Kidney (tissue), 14 donors: ENCODE data around the gene OTOF. TPM values are rescaled to one million over a fixed set of nuclear protein-coding genes. Genes with fewer than 3 reads are reported as not detected.

Source experiments
- DNase-seq, 5 donors: peaks; one replicate each; pipeline ENCODE4 v3.0.0-alpha.2; 2013 to 2020
- FAIRE-seq: peaks from 2 replicates; lab custom pipeline; 2012; peaks lifted over from hg19 to GRCh38; lab: Jason Lieb, UNC
- H3K27ac ChIP-seq, 2 donors: one replicate each; pipeline ENCODE4 v1.7.0; 2013; ENCODE audit warnings: low read depth in 2 of 2, low read length in 2 of 2, inconsistent platforms in 1 of 2
- H3K27me3 ChIP-seq: one replicate; pipeline ENCODE4 v1.7.1; 2013; ENCODE audit warnings: low read length, inconsistent platforms; ENCODE audit not compliant: control insufficient read depth, insufficient read depth
- H3K36me3 ChIP-seq, 3 donors: one replicate each; pipeline versions ENCODE4 v1.7.0 to v1.7.1; 2013; ENCODE audit warnings: low read length in 3 of 3, control low read depth in 1 of 3, inconsistent platforms in 1 of 3; ENCODE audit not compliant: insufficient read depth in 3 of 3, control insufficient read depth in 2 of 3
- H3K4me1 ChIP-seq, 3 donors: one replicate each; pipeline versions ENCODE4 v1.7.0 to v1.7.1; 2013; ENCODE audit warnings: low read length in 3 of 3, inconsistent platforms in 1 of 3, low read depth in 1 of 3; ENCODE audit not compliant: control insufficient read depth in 2 of 3, insufficient read depth in 2 of 3
- H3K4me3 ChIP-seq, 3 donors: one replicate each; pipeline versions ENCODE4 v1.7.0 to v1.8.1; 2013; ENCODE audit warnings: low read length in 3 of 3, control low read depth in 1 of 3, inconsistent platforms in 1 of 3
- H3K9ac ChIP-seq, 3 donors: one replicate each; pipeline versions ENCODE4 v1.7.0 to v1.7.1; 2013; ENCODE audit warnings: low read length in 3 of 3, control low read depth in 1 of 3, inconsistent platforms in 1 of 3
- H3K9me3 ChIP-seq, 3 donors: one replicate each; pipeline versions ENCODE4 v1.7.0 to v1.7.1; 2013; ENCODE audit warnings: low read length in 3 of 3, control low read depth in 1 of 3, inconsistent platforms in 1 of 3; ENCODE audit not compliant: control insufficient read depth in 2 of 3, insufficient read depth in 1 of 3
- CTCF ChIP-seq: IDR thresholded peaks from 3 replicates; pipeline ENCODE4 v1.5.1; 2012; ENCODE audit warnings: mild to moderate bottlenecking, moderate library complexity, borderline replicate concordance; ENCODE audit not compliant: insufficient read depth; ENCODE audit errors: extremely low read depth
- intact Hi-C: fragments of 100-400 bp; cut with DNase I; formaldehyde crosslinking; loops from one replicate; pipeline ENCODE4 v1.11.1; 2022
- polyA plus RNA-seq: library from polyadenylated mRNA; stranded (reverse); fragments of 350-450 nt; fragmentation: Illumina TruSeq; extraction: RNeasy Lipid Tissue Mini Kit (QIAGEN cat#74804); gene quantifications from one replicate; pipeline ENCODE4 v1.2.3, GENCODE V29; 2014; ENCODE audit warnings: low read depth, low replicate concordance; ENCODE audit not compliant: insufficient read depth
- total RNA-seq: library from RNA; stranded (reverse); fragmentation: NEBNext Ultra II Directional; extraction: Animal tissue kit (Norgen Biotek cat#: 25700); gene quantifications from one replicate; pipeline ENCODE4 v1.2.1, GENCODE V29; 2021
- donor health status: control.
- donor health status: control.
- donor health status: control.
- donor health status: control.
- donor health status: control.
- donor health status: DM: yes; HTN: yes; CAD: no.
- donor health status: Normal renal cell carcinoma (clear cell type).

OTOF gene
- total and polyA plus RNA-seq, 2 donors from 2014 or later = 0.16 TPM; not detected in 1

GRCh38 chr2:26432363-26432762 is 45.6 kb downstream of the OTOF start:
- Histone ChIP-seq H3K9ac (no peak overlapping the region), H3K4me3 (no peak overlapping the region), H3K27ac (no peak overlapping the region), H3K9me3 (no peaks in the 10 kb centered on the region), H3K4me1 (no peaks in the 10 kb centered on the region), H3K36me3 (no peaks in the 10 kb centered on the region), H3K27me3 (no peaks in the 10 kb centered on the region)
- DNase-seq = no peak
- FAIRE-seq = no peak
- TF ChIP-seq CTCF = no peak
- intact Hi-C loops = no loop called here

- no peak overlapping the region for H3K4me3 ChIP-seq
- no peaks in the 10 kb centered on the region for H3K9me3 ChIP-seq
- H3K27me3 ChIP-seq = no peaks in the 10 kb centered on the region
- intact Hi-C loops = no loop called here
- H3K4me1 ChIP-seq = no peaks in the 10 kb centered on the region
- no peak overlapping the region for H3K9ac ChIP-seq
- no peak for TF ChIP-seq CTCF
- DNase-seq (no peak), FAIRE-seq (no peak)
- no peak overlapping the region for H3K27ac ChIP-seq
- H3K36me3 ChIP-seq = no peaks in the 10 kb centered on the region
Measured at GRCh38 chr2:26430826-26431225, 47.1 kb downstream of the OTOF start.

- no peak for TF ChIP-seq CTCF
- Histone ChIP-seq H3K9ac (no peak overlapping the region), H3K27ac (no peak overlapping the region), H3K36me3 (no peaks in the 10 kb centered on the region), H3K4me1 (no peaks in the 10 kb centered on the region), H3K9me3 (no peaks in the 10 kb centered on the region), H3K4me3 (no peak overlapping the region), H3K27me3 (no peaks in the 10 kb centered on the region)
- intact Hi-C loops = no loop called here
- peak in 1 of 5 donors; percentile 18 for DNase-seq
- FAIRE-seq = no peak
Measured at GRCh38 chr2:26429779-26430578, 47.9 kb downstream of the OTOF start.
